Sigmoid colon (tissue), 7 donors: ENCODE results near the gene UCHL3. TPM values are rescaled to one million over a fixed set of nuclear protein-coding genes. Genes with fewer than 3 reads are reported as not detected.

ENCODE experiments used
- DNase-seq: peaks from one replicate; pipeline ENCODE4 v3.0.0-alpha.2; 2019
- H3K27ac ChIP-seq, 4 donors: fragments of 200-600 bp; sonication (generic); one replicate each; pipeline ENCODE4 v1.5.1; 2016 to 2019; ENCODE audit warnings: mild to moderate bottlenecking in 1 of 4
- H3K27me3 ChIP-seq, 3 donors: fragments of 200-600 bp; sonication (generic); one replicate each; pipeline ENCODE4 v1.5.1; 2019; ENCODE audit warnings: mild to moderate bottlenecking in 1 of 3
- H3K36me3 ChIP-seq, 4 donors: fragments of 200-600 bp; sonication (generic); one replicate each; pipeline ENCODE4 v1.5.1; 2016 to 2019
- H3K4me1 ChIP-seq, 4 donors: fragments of 200-600 bp; sonication (generic); one replicate each; pipeline ENCODE4 v1.5.1; 2017 to 2019
- H3K4me3 ChIP-seq, 4 donors: fragments of 200-600 bp; sonication (generic); one replicate each; pipeline ENCODE4 v1.5.1; 2017 to 2019; ENCODE audit warnings: mild to moderate bottlenecking in 2 of 4, moderate library complexity in 1 of 4
- H3K9me3 ChIP-seq, 4 donors: fragments of 200-600 bp in 3 of 4; sonication (generic) in 3 of 4; one replicate each; pipeline versions ENCODE4 v1.5.1 to v1.6.1; 2013 to 2019
- CTCF ChIP-seq, 4 experiments: fragments of 450-650 bp in 3 of 4; fragments of 200-600 bp in 1 of 4; IDR thresholded peaks; one replicate each; pipeline ENCODE4 v1.5.1; 2016 to 2019; ENCODE audit warnings: antibody characterized with exemption in 4 of 4, mild to moderate bottlenecking in 3 of 4, moderate library complexity in 2 of 4
- EP300 ChIP-seq, 4 donors: sonication (generic); formaldehyde crosslinking; IDR thresholded peaks; one replicate each; pipeline ENCODE4 v1.6.1; 2017; ENCODE audit warnings: antibody characterized with exemption in 4 of 4
- POLR2A ChIP-seq, 2 donors: fragments of 450-650 bp; IDR thresholded peaks; one replicate each; pipeline ENCODE4 v1.6.1; 2016; ENCODE audit warnings: antibody characterized with exemption in 2 of 2, mild to moderate bottlenecking in 2 of 2, moderate library complexity in 2 of 2
- POLR2AphosphoS5 ChIP-seq, 4 donors: sonication (generic); formaldehyde crosslinking; IDR thresholded peaks; one replicate each; pipeline ENCODE4 v1.6.1; 2017; ENCODE audit warnings: antibody characterized with exemption in 4 of 4
- WGBS, 2 donors: extraction: QIAGEN DNeasy Blood & Tissue Kit; methylation state at CpG; one replicate each; pipeline ENCODE4 v1.1.7; 2013; 5-methylcytosine and 5-hydroxymethylcytosine counted together
- intact Hi-C: fragments of 100-400 bp; cut with DNase I; formaldehyde crosslinking; loops from one replicate; pipeline ENCODE4 v1.15.1; 2023
- polyA plus RNA-seq, 3 donors: library from polyadenylated mRNA; stranded (reverse); fragments of 200-250 nt; gene quantifications; one replicate each; pipeline ENCODE4 v1.2.3, GENCODE V29; 2013
- total RNA-seq, 4 donors: library from RNA; depleted of rRNA; stranded (reverse); fragments of >200 nt; gene quantifications; one replicate each; pipeline ENCODE4 v1.1.0, GENCODE V29; 2016
- donor health status: healthy with polysubstance abuse.
- donor health status: Bipolar disorder and iron deficiency.
- donor health status: healthy.

Gene UCHL3
- total and polyA plus RNA-seq, 7 donors = 25.0 to 64.0 (median 41.5) TPM

GRCh38 chr13:75647126-75647784 lies 97.7 kb downstream of the UCHL3 start:
- no peaks in the 10 kb centered on the region for H3K9me3 ChIP-seq
- no peaks in the 10 kb centered on the region for H3K27me3 ChIP-seq
- no peaks in the 10 kb centered on the region for H3K36me3 ChIP-seq
- DNase-seq = no peak
- H3K27ac ChIP-seq = no peak overlapping the region
- WGBS, 2 donors = 85 to 95% methylated on average over 1 of the region's 1 CpG
- TF ChIP-seq CTCF (IDR thresholded peaks at IDR 0.05) = no peak
- no peak for TF ChIP-seq POLR2A (IDR thresholded peaks at IDR 0.05)
- TF ChIP-seq POLR2AphosphoS5 (IDR thresholded peaks at IDR 0.05) = no peak
- TF ChIP-seq EP300 (IDR thresholded peaks at IDR 0.05) = no peak
- intact Hi-C loops = no loop called here
- no peaks in the 10 kb centered on the region for H3K4me1 ChIP-seq
- H3K4me3 ChIP-seq = no peak overlapping the region

GRCh38 chr13:75648446-75648845 lies 98.9 kb downstream of the UCHL3 start:
- 95 to 97% methylated on average over 2 of the region's 2 CpGs for WGBS, 2 donors
- Histone ChIP-seq H3K9me3 (no peaks in the 10 kb centered on the region), H3K4me3 (no peak overlapping the region), H3K4me1 (no peaks in the 10 kb centered on the region), H3K27ac (no peak overlapping the region), H3K27me3 (no peaks in the 10 kb centered on the region), H3K36me3 (no peaks in the 10 kb centered on the region)
- TF ChIP-seq POLR2AphosphoS5 (IDR thresholded peaks at IDR 0.05) = no peak
- TF ChIP-seq CTCF (IDR thresholded peaks at IDR 0.05) = no peak
- TF ChIP-seq EP300 (IDR thresholded peaks at IDR 0.05) = no peak
- no peak for TF ChIP-seq POLR2A (IDR thresholded peaks at IDR 0.05)
- intact Hi-C loops = no loop called here
- no peak for DNase-seq

GRCh38 chr13:75651013-75651412 lies 101.4 kb downstream of the UCHL3 start:
- H3K27me3 ChIP-seq = no peaks in the 10 kb centered on the region
- H3K4me1 ChIP-seq = no peaks in the 10 kb centered on the region
- no peak for TF ChIP-seq EP300 (IDR thresholded peaks at IDR 0.05)
- no peak for TF ChIP-seq POLR2A (IDR thresholded peaks at IDR 0.05)
- TF ChIP-seq CTCF (IDR thresholded peaks at IDR 0.05) = no peak
- no peak for TF ChIP-seq POLR2AphosphoS5 (IDR thresholded peaks at IDR 0.05)
- H3K36me3 ChIP-seq = no peaks in the 10 kb centered on the region
- no peak overlapping the region for H3K27ac ChIP-seq
- no peaks in the 10 kb centered on the region for H3K9me3 ChIP-seq
- WGBS, 2 donors = 94 to 96% methylated on average over 2 of the region's 2 CpGs
- DNase-seq = no peak
- intact Hi-C loops = no loop called here
- H3K4me3 ChIP-seq = no peak overlapping the region

GRCh38 chr13:75652726-75653125 lies 103.1 kb downstream of the UCHL3 start:
- intact Hi-C loops = no loop called here
- no peak overlapping the region for H3K4me3 ChIP-seq
- DNase-seq = no peak
- no peak overlapping the region for H3K27ac ChIP-seq
- H3K36me3 ChIP-seq = no peaks in the 10 kb centered on the region
- no peaks in the 10 kb centered on the region for H3K27me3 ChIP-seq
- 92 to 97% methylated on average over 2 of the region's 2 CpGs for WGBS, 2 donors
- no peak for TF ChIP-seq POLR2AphosphoS5 (IDR thresholded peaks at IDR 0.05)
- no peak for TF ChIP-seq EP300 (IDR thresholded peaks at IDR 0.05)
- no peak for TF ChIP-seq CTCF (IDR thresholded peaks at IDR 0.05)
- no peak for TF ChIP-seq POLR2A (IDR thresholded peaks at IDR 0.05)
- no peaks in the 10 kb centered on the region for H3K9me3 ChIP-seq
- H3K4me1 ChIP-seq = no peaks in the 10 kb centered on the region

Other genes with a start within 250 kb of the UCHL3 start
- gene TBC1D4, start 67.6 kb upstream of the UCHL3 start, total RNA-seq = 10 to 100 TPM in 2 of 4 donors, 1 to 10 TPM in 2; 7.2 to 15.0 (median 10.1) TPM
- gene TBC1D4, start 67.6 kb upstream of the UCHL3 start, polyA plus RNA-seq = 1 to 10 TPM; 5.4 to 7.8 (median 5.5) TPM
- gene COMMD6, start 11.9 kb upstream of the UCHL3 start, total RNA-seq = 100 to 1,000 TPM; 174 to 447 (median 191) TPM
- gene COMMD6, start 11.9 kb upstream of the UCHL3 start, polyA plus RNA-seq = 100 to 1,000 TPM; 138 to 203 (median 190) TPM
- gene LMO7, start 86.5 kb downstream of the UCHL3 start, total RNA-seq = 10 to 100 TPM in 2 of 4 donors, 1 to 10 TPM in 2; 5.0 to 19.4 (median 10.2) TPM
- 10 to 100 TPM; 39.0 to 66.4 (median 56.6) TPM for gene LMO7, start 86.5 kb downstream of the UCHL3 start, polyA plus RNA-seq